ENCODE measurements around the gene MEGF8.

MEGF8 gene

GRCh38 chr19:42401365-42402303 is 76.2 kb downstream of the MEGF8 start:
- FAIRE-seq = no peak
- DNase-seq (ENCODE audit: insufficient read length, low spot score) = peak; percentile 87
- TF ChIP-seq CTCF (IDR thresholded peaks at IDR 0.05; ENCODE audit: insufficient read depth, missing control alignments) = peak; percentile 81

- FAIRE-seq = no peak
- DNase-seq (ENCODE audit: insufficient read length, low spot score) = no peak
- no peak for TF ChIP-seq CTCF (IDR thresholded peaks at IDR 0.05; ENCODE audit: insufficient read depth, missing control alignments)
These were observed 77.1 kb downstream of the MEGF8 start for GRCh38 chr19:42402376-42403116.

GRCh38 chr19:42403586-42403985 is 78.2 kb downstream of the MEGF8 start:
- no peak for DNase-seq (ENCODE audit: insufficient read length, low spot score)
- no peak for TF ChIP-seq CTCF (IDR thresholded peaks at IDR 0.05; ENCODE audit: insufficient read depth, missing control alignments)
- no peak for FAIRE-seq

GRCh38 chr19:42406111-42406510 is 80.7 kb downstream of the MEGF8 start:
- FAIRE-seq (no peak), DNase-seq (ENCODE audit: insufficient read length, low spot score) (no peak)
- no peak for TF ChIP-seq CTCF (IDR thresholded peaks at IDR 0.05; ENCODE audit: insufficient read depth, missing control alignments)

- TF ChIP-seq CTCF (IDR thresholded peaks at IDR 0.05; ENCODE audit: insufficient read depth, missing control alignments) = no peak
- FAIRE-seq (no peak), DNase-seq (ENCODE audit: insufficient read length, low spot score) (no peak)
These were observed 81.8 kb downstream of the MEGF8 start for GRCh38 chr19:42407085-42407815.

- no peak for TF ChIP-seq CTCF (IDR thresholded peaks at IDR 0.05; ENCODE audit: insufficient read depth, missing control alignments)
- DNase-seq (ENCODE audit: insufficient read length, low spot score) (no peak), FAIRE-seq (no peak)
These were observed 82.4 kb downstream of the MEGF8 start for GRCh38 chr19:42407816-42408175.

All from D721Med (cell line).